HCT116 (cell line): ENCODE results near the gene TKTL1. TPM values are rescaled to one million over a fixed set of nuclear protein-coding genes. Genes with fewer than 3 reads are reported as not detected.

Source experiments
- ATAC-seq: fragments of 200-7000 bp; cut with Tn5 transposase; 2 replicates; pipeline ENCODE4 v1.9.1; 2020; ENCODE audit warnings: mild to moderate bottlenecking, moderate library complexity
- BruUV-seq: library from RNA; stranded (reverse); fragments of 400-500 nt; replicated peaks from 2 replicates; lab custom pipeline; 2021; lab: Mats Ljungman, UMichigan
- CTCF ChIA-PET: fragments of 300-600 bp; sonication (Branson Sonifier 250); formaldehyde crosslinking; loops from one replicate; lab custom pipeline; 2021; ENCODE audit warnings: antibody characterized with exemption; lab: Charles Lee
- POLR2A ChIA-PET: fragments of 300-600, 350-600 bp; sonication (Branson Sonifier 250); formaldehyde crosslinking; loops from one replicate; lab custom pipeline; 2021; ENCODE audit warnings: antibody characterized with exemption; lab: Charles Lee
- RAD21 ChIA-PET, 2 experiments: fragments of 300-600 bp; sonication (Branson Sonifier 250); formaldehyde crosslinking; loops; one replicate each; lab custom pipeline; 2023; ENCODE audit warnings: low total read pairs in 2 of 2; ENCODE audit not compliant: uncharacterized antibody in 2 of 2, unreplicated experiment in 2 of 2, low non-redundant PET in 1 of 2; lab: Charles Lee
- DNase-seq: peaks from one replicate; pipeline ENCODE4 v3.0.0-alpha.2; 2010; ENCODE audit warnings: low read depth, low spot score
- H2AFZ ChIP-seq: fragments of 200-600 bp; shearing (Covaris generic), sonication (generic); 2 replicates; pipeline ENCODE4 v1.6.1; 2017; ENCODE audit warnings: low read depth, mixed run types, mixed read lengths, antibody characterized with exemption, low read length; ENCODE audit not compliant: poor library complexity, severe bottlenecking
- H3K27ac ChIP-seq: 2 replicates; pipeline ENCODE4 v1.5.1; 2012; ENCODE audit warnings: low read depth, low read length
- H3K27me3 ChIP-seq: fragments of 200-600 bp; sonication (generic); 2 replicates; pipeline ENCODE4 v1.6.1; 2016; ENCODE audit warnings: mixed run types, low read length, mixed read lengths; ENCODE audit not compliant: insufficient read depth
- H3K36me3 ChIP-seq, 2 experiments: fragments of 200-500 bp in 1 of 2; fragments of 200-600 bp in 1 of 2; sonication (Bioruptor generic) in 1 of 2; sonication (generic) in 1 of 2; 2 replicates each; pipeline versions ENCODE4 v1.5.1 to v1.6.1; 2014 to 2016; ENCODE audit warnings: low read length in 2 of 2, inconsistent platforms in 1 of 2, mixed read lengths in 1 of 2, mixed run types in 1 of 2; ENCODE audit not compliant: insufficient read depth in 2 of 2, control insufficient read depth in 1 of 2
- H3K4me1 ChIP-seq, 2 experiments: fragments of 200-600 bp in 1 of 2; sonication (generic) in 1 of 2; 2 replicates each; pipeline versions ENCODE4 v1.5.1 to v1.6.1; 2012 to 2017; ENCODE audit warnings: low read length in 2 of 2, inconsistent platforms in 1 of 2, mild to moderate bottlenecking in 1 of 2, mixed read lengths in 1 of 2, mixed run types in 1 of 2, moderate library complexity in 1 of 2; ENCODE audit not compliant: insufficient read depth in 2 of 2, control insufficient read depth in 1 of 2
- H3K4me2 ChIP-seq: fragments of 200-600 bp; sonication (generic); 2 replicates; pipeline ENCODE4 v1.6.1; 2017; ENCODE audit warnings: mixed run types, low read length, mixed read lengths
- H3K4me3 ChIP-seq, 2 experiments: fragments of 200-600 bp in 1 of 2; sonication (generic) in 1 of 2; replicated peaks in 1 of 2; 2 replicates each; pipeline ENCODE4 v1.5.1; 2011 to 2016; ENCODE audit warnings: low read length in 2 of 2, control low read depth in 1 of 2, low read depth in 1 of 2, mild to moderate bottlenecking in 1 of 2, mixed read lengths in 1 of 2, mixed run types in 1 of 2
- H3K79me2 ChIP-seq: fragments of 200-600 bp; sonication (generic); 2 replicates; pipeline ENCODE4 v1.6.1; 2017; ENCODE audit warnings: mild to moderate bottlenecking, mixed run types, low read length, moderate library complexity, mixed read lengths; ENCODE audit not compliant: insufficient read depth
- H3K9ac ChIP-seq: fragments of 200-600 bp; sonication (generic); 2 replicates; pipeline ENCODE4 v1.6.1; 2016; ENCODE audit warnings: low read length, mixed read lengths
- H3K9me2 ChIP-seq: fragments of 200-600 bp; sonication (generic), shearing (Covaris generic); 2 replicates; pipeline ENCODE4 v1.6.1; 2017; ENCODE audit warnings: mixed run types, mild to moderate bottlenecking, moderate library complexity; ENCODE audit not compliant: insufficient read depth
- H3K9me3 ChIP-seq, 2 experiments: fragments of 200-500 bp in 1 of 2; fragments of 200-600 bp in 1 of 2; sonication (Bioruptor generic) in 1 of 2; sonication (generic) in 1 of 2; 2 replicates each; pipeline ENCODE4 v1.6.1; 2014 to 2017; ENCODE audit warnings: low read length in 2 of 2, mixed read lengths in 2 of 2, inconsistent platforms in 1 of 2, low read depth in 1 of 2, mild to moderate bottlenecking in 1 of 2, mixed run types in 1 of 2, moderate library complexity in 1 of 2; ENCODE audit not compliant: control insufficient read depth in 1 of 2, insufficient read depth in 1 of 2
- H4K20me1 ChIP-seq: fragments of 200-600 bp; sonication (generic), shearing (Covaris generic); 2 replicates; pipeline ENCODE4 v1.6.1; 2017; ENCODE audit warnings: mixed run types, mild to moderate bottlenecking, moderate library complexity; ENCODE audit not compliant: insufficient read depth
- CBX3 ChIP-seq: IDR thresholded peaks from 2 replicates; pipeline ENCODE4 v1.6.1; 2012; ENCODE audit warnings: low read depth
- CEBPB ChIP-seq: IDR thresholded peaks from 2 replicates; pipeline ENCODE4 v1.6.1; 2012; ENCODE audit warnings: low read depth
- EGR1 ChIP-seq: IDR thresholded peaks from 2 replicates; pipeline ENCODE4 v1.6.1; 2012; ENCODE audit warnings: low read depth
- EZH2 ChIP-seq: fragments of 200-600 bp; sonication (generic); IDR thresholded peaks from 2 replicates; pipeline ENCODE4 v1.6.1; 2017; ENCODE audit warnings: antibody characterized with exemption, mixed run types
- FOSL1 ChIP-seq: IDR thresholded peaks from 2 replicates; pipeline ENCODE4 v1.6.1; 2012; ENCODE audit warnings: low read depth
- JUND ChIP-seq: IDR thresholded peaks from 2 replicates; pipeline ENCODE4 v1.6.1; 2012
- POLR2A ChIP-seq: IDR thresholded peaks from 2 replicates; pipeline ENCODE4 v1.7.0; 2011; ENCODE audit warnings: borderline replicate concordance; ENCODE audit not compliant: insufficient read depth, insufficient read length; ENCODE audit errors: extremely low read depth
- POLR2AphosphoS5 ChIP-seq: IDR thresholded peaks from 2 replicates; pipeline ENCODE4 v1.6.1; 2011; ENCODE audit warnings: mild to moderate bottlenecking, low read depth, low read length, moderate library complexity
- SIN3A ChIP-seq: IDR thresholded peaks from 2 replicates; pipeline ENCODE4 v1.6.1; 2012; ENCODE audit warnings: low read depth
- YY1 ChIP-seq: IDR thresholded peaks from 2 replicates; pipeline ENCODE4 v1.6.1; 2011; ENCODE audit warnings: low read length, low read depth, moderate library complexity, mild to moderate bottlenecking; ENCODE audit not compliant: insufficient replicate concordance; ENCODE audit errors: extremely low read depth
- ZFX ChIP-seq: fragments of 450-650 bp; IDR thresholded peaks from 2 replicates; pipeline ENCODE4 v1.6.1; 2017
- intact Hi-C: fragments of 100-400 bp; cut with micrococcal nuclease; formaldehyde crosslinking; loops from 2 replicates; pipeline ENCODE4 v1.10.0; 2022
- total RNA-seq: library from RNA; stranded (reverse); gene quantifications from one replicate; pipeline ENCODE4 v1.2.1, GENCODE V29; 2021; ENCODE audit not compliant: unreplicated experiment
- TF ChIP-seq, protein P1 (sequence below), 3 experiments: fragments of 200-600 bp in 1 of 3; sonication (generic) in 1 of 3; IDR thresholded peaks in 2 of 3; conservative IDR thresholded peaks in 1 of 3; 2 replicates each; pipeline ENCODE4 v1.5.1; 2012 to 2017; ENCODE audit warnings: low read depth in 2 of 3, low read length in 2 of 3, antibody characterized with exemption in 1 of 3, borderline replicate concordance in 1 of 3, control low read depth in 1 of 3, mild to moderate bottlenecking in 1 of 3, mixed read lengths in 1 of 3, mixed run types in 1 of 3, moderate library complexity in 1 of 3; ENCODE audit not compliant: insufficient read depth in 1 of 3

Gene TKTL1
- total RNA-seq, 1 experiment from 2014 or later, result 0.34 TPM

DNA sequence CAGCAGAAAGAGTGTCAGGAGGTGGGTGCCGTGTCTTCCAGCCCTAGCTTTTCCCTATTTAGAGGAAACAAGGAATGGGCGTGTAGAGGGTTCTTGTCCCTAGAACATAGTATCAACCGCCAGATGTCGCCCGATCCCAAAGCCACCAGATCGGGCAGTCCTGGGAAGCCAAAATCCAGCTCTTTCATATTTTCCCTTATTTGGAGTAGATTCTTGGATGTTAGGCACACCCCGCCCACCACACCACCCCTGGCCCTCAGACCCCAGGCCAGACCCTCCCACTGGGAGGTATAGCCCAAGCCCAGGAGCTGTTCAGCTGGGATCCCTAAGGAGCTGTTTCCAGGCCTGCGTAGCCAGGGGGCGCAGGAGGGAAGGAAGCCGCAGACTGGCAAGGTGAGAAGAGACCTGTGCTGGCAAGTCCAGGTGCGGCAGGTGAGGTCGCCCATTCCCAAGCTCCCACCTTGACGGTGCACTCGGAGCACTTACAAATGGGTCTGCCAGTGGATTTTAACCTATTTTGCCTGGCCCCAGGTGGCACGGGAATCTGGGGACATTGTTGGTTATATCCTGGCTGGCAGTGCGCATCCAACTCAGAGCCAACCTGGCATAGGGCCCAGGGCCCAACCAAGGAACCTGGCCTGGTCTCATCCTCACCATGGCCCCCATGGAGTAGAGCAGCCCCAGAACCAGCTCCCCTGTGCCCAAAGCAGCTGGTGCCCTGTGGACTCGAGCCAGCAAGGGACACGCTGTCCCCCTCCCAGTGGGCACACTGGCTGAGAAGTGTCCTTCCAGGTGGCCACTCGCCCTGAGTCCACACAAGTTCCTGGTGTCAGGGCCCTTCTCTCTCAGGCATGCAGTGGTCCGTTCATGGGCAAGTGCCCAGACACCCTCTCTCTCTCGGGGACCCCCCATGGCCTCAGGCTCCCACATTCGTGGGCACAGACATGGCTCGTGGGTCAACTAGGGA, 78.0 kb downstream of the TKTL1 start:
- ChIA-PET CTCF (interaction anchor here (0.7 to 1.6 kb wide), 15 partner anchors 8 to 402 kb away, joined by 3 to 18 read pairs (median 3); partner anchors contain the start of genes DNASE1L1, HCFC1, RPL10 and SLC10A3), RAD21 (interaction anchor here in 1 of 2 experiments (1.0 kb wide), 1 partner anchor 35 kb away, joined by 3 read pairs; the partner anchor contains the start of gene DNASE1L1), POLR2A (interaction anchor here (1.1 to 2.3 kb wide), 6 partner anchors 9 to 174 kb away, joined by 3 to 12 read pairs (median 4); partner anchors contain the start of genes IKBKG, RPL10 and SLC10A3)
- Histone ChIP-seq H3K9me3 (no peaks in the 10 kb centered on the region), H2AFZ (no peak overlapping the region), H3K79me2 (peaks cover 23% of the 10 kb centered on the region), H3K4me3 (peak overlapping the region; percentile 56 to 63), H3K9ac (peak overlapping the region; percentile 74), H4K20me1 (no peaks in the 10 kb centered on the region), H3K4me1 (peaks cover 18 to 61% of the 10 kb centered on the region in 2 experiments), H3K36me3 (no peaks in the 10 kb centered on the region), H3K27me3 (no peaks in the 10 kb centered on the region), H3K4me2 (peak overlapping the region; percentile 91), H3K9me2 (no peaks in the 10 kb centered on the region), H3K27ac (peak overlapping the region; percentile 94)
- peak; percentile 78 for DNase-seq
- intact Hi-C loops, result loop anchor here (1.0 kb wide), 1 partner anchor 162 kb away; no protein-coding TSS in a partner anchor
- TSS peak; percentile 79 for BruUV-seq
- peak; percentile 45 for ATAC-seq
- TF ChIP-seq EZH2 (no peak), ZFX (no peak), FOSL1 (no peak), YY1 (no peak), POLR2A (no peak), SIN3A (no peak), CBX3 (no peak), CEBPB (no peak), POLR2AphosphoS5 (peak; percentile 60), JUND (no peak), EGR1 (no peak)
- TF ChIP-seq, protein P1, sequence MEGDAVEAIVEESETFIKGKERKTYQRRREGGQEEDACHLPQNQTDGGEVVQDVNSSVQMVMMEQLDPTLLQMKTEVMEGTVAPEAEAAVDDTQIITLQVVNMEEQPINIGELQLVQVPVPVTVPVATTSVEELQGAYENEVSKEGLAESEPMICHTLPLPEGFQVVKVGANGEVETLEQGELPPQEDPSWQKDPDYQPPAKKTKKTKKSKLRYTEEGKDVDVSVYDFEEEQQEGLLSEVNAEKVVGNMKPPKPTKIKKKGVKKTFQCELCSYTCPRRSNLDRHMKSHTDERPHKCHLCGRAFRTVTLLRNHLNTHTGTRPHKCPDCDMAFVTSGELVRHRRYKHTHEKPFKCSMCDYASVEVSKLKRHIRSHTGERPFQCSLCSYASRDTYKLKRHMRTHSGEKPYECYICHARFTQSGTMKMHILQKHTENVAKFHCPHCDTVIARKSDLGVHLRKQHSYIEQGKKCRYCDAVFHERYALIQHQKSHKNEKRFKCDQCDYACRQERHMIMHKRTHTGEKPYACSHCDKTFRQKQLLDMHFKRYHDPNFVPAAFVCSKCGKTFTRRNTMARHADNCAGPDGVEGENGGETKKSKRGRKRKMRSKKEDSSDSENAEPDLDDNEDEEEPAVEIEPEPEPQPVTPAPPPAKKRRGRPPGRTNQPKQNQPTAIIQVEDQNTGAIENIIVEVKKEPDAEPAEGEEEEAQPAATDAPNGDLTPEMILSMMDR (IDR thresholded peaks at IDR 0.05 in 2 of 3, conservative IDR thresholded peaks at IDR 0.05 in 1 of 3; ENCODE audit: borderline replicate concordance in 1 of 3, insufficient read depth in 1 of 3, low read depth in 2 of 3, low read length in 2 of 3), result peak in 2 of 3 experiments; percentile 74 to 78; a peak in 4 of 6 replicates
